C4-2B (cell line): ENCODE measurements around the gene ALDH3A2.

Source experiments
- H3K27ac ChIP-seq: fragments of 450-650 bp; 2 replicates; pipeline ENCODE4 v1.5.1; 2017
- CTCF ChIP-seq: fragments of 450-650 bp; conservative IDR thresholded peaks from 2 replicates; pipeline ENCODE4 v1.5.1; 2017; ENCODE audit warnings: mild to moderate bottlenecking
- ZFX ChIP-seq: fragments of 450-650 bp; IDR thresholded peaks from 2 replicates; pipeline ENCODE4 v1.6.1; 2017

ALDH3A2 gene

GRCh38 chr17:19724501-19725420, 76.2 kb downstream of the ALDH3A2 start:
- no peak overlapping the region for H3K27ac ChIP-seq
- TF ChIP-seq ZFX (no peak), CTCF (no peak)

GRCh38 chr17:19725486-19725885, 76.9 kb downstream of the ALDH3A2 start:
- TF ChIP-seq CTCF (no peak), ZFX (no peak)
- H3K27ac ChIP-seq = no peak overlapping the region

- H3K27ac ChIP-seq = no peak overlapping the region
- TF ChIP-seq ZFX = no peak
Observed at GRCh38 chr17:19726631-19727376, 78.3 kb downstream of the ALDH3A2 start.
